ENCODE data around the gene DNTTIP2. TPM values are rescaled to one million over a fixed set of nuclear protein-coding genes. Genes with fewer than 3 reads are reported as not detected.
A peak's percentile ranks its signal among the peaks of the same experiment; 100 is the strongest.
"Not testable (repeated sequence)": the region's sequence is repeated elsewhere in the genome, so short reads cannot be mapped to it uniquely, and the experiment has no call there.

Gene DNTTIP2
- total and polyA plus RNA-seq, 2 donors (not counting 3 experiments of a cell fraction or from before 2014, with no cell fraction given) = 8.0 to 53.7 TPM

- Histone ChIP-seq H3K9me1 (replicated peaks; ENCODE audit: control insufficient read depth, extremely low read depth, insufficient read depth, low read length) (no peaks in the 10 kb centered on the region), H2AFZ (ENCODE audit: low read depth, low read length) (no peak overlapping the region), H3K27ac (ENCODE audit: insufficient read depth, low read depth, low read length) (no peak overlapping the region), H4K20me1 (replicated peaks; ENCODE audit: control insufficient read depth, extremely low read depth, insufficient read depth, low read length) (no peaks in the 10 kb centered on the region), H3K36me3 (ENCODE audit: control insufficient read depth in 2 of 2, extremely low read depth in 1 of 2, insufficient read depth in 2 of 2, low read length in 2 of 2) (peaks cover 2 to 3% of the 10 kb centered on the region in 2 experiments), H3K4me1 (ENCODE audit: control insufficient read depth, extremely low read depth, insufficient read depth, low read length) (peaks cover 6% of the 10 kb centered on the region), H3K9me3 (replicated peaks; ENCODE audit: control insufficient read depth, insufficient read depth, low read length) (no peaks in the 10 kb centered on the region), H3K4me2 (ENCODE audit: insufficient read depth, low read length) (peak overlapping the region; percentile 23), H3K27me3 (ENCODE audit: control insufficient read depth in 2 of 2, insufficient read depth in 2 of 2, low read length in 2 of 2) (peaks cover 0 to 1% of the 10 kb centered on the region in 2 experiments), H3K9ac (replicated peaks; ENCODE audit: extremely low read depth, insufficient read depth, low read length) (no peak overlapping the region), H3K79me2 (ENCODE audit: control insufficient read depth, insufficient read depth, low read length) (no peaks in the 10 kb centered on the region), H3K4me3 (replicated peaks in 1 of 3; ENCODE audit: insufficient read depth in 1 of 3, low read depth in 1 of 3, low read length in 3 of 3) (no peak overlapping the region)
- POLR2A ChIA-PET = no interaction called here
- FAIRE-seq = peak; percentile 68
- TF ChIP-seq MYC (IDR thresholded peaks at IDR 0.05; ENCODE audit: low read depth, low read length) (no peak), GATA2 (IDR thresholded peaks at IDR 0.05; ENCODE audit: insufficient read depth, insufficient read length, low read depth, low read length) (no peak), POLR2A (IDR thresholded peaks at IDR 0.05; ENCODE audit: low read depth, low read length) (no peak), EZH2 (IDR thresholded peaks at IDR 0.05; ENCODE audit: borderline replicate concordance, low read depth, low read length, severe bottlenecking) (no peak), CTCF (IDR thresholded peaks at IDR 0.05; ENCODE audit: extremely low read depth in 1 of 2, insufficient read depth in 1 of 2, low read depth in 1 of 2, low read length in 2 of 2) (no peak), POLR2AphosphoS5 (IDR thresholded peaks at IDR 0.05; ENCODE audit: insufficient read depth, low read depth, low read length) (no peak), JUN (IDR thresholded peaks at IDR 0.05; ENCODE audit: borderline replicate concordance, insufficient read depth, insufficient read length, low read depth) (no peak), FOS (IDR thresholded peaks at IDR 0.05; ENCODE audit: borderline replicate concordance, insufficient read depth, low read length) (no peak)
- TF ChIP-seq, protein P1, sequence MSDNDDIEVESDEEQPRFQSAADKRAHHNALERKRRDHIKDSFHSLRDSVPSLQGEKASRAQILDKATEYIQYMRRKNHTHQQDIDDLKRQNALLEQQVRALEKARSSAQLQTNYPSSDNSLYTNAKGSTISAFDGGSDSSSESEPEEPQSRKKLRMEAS (IDR thresholded peaks at IDR 0.05; ENCODE audit: insufficient read depth, insufficient read length) = no peak
- BruUV-seq (replicated peaks) = no TSS peak
- CTCF ChIA-PET = no interaction called here
- dilution Hi-C loops (cut with MboI; ENCODE audit: extremely low pct_ligation_motif_present, low sequenced_read_pairs) (no loop called here), intact Hi-C loops (cut with micrococcal nuclease) (no loop called here)
- DNase-seq (ENCODE audit: low read depth, low spot score) = no peak
Observed at GRCh38 chr1:93864175-93864574, 14.8 kb downstream of the DNTTIP2 start.

GRCh38 chr1:93857653-93858052 is 21.4 kb downstream of the DNTTIP2 start:
- POLR2A ChIA-PET; H3K9me3 ChIP-seq (replicated peaks; ENCODE audit: control insufficient read depth, insufficient read depth, low read length); H4K20me1 ChIP-seq (replicated peaks; ENCODE audit: control insufficient read depth, extremely low read depth, insufficient read depth, low read length); DNase-seq (ENCODE audit: low read depth, low spot score); dilution Hi-C loops (cut with MboI; ENCODE audit: extremely low pct_ligation_motif_present, low sequenced_read_pairs); H3K27me3 ChIP-seq (ENCODE audit: control insufficient read depth in 2 of 2, insufficient read depth in 2 of 2, low read length in 2 of 2); H3K79me2 ChIP-seq (ENCODE audit: control insufficient read depth, insufficient read depth, low read length); BruUV-seq (replicated peaks); H3K4me3 ChIP-seq (replicated peaks in 1 of 3; ENCODE audit: insufficient read depth in 1 of 3, low read depth in 1 of 3, low read length in 3 of 3); H3K9ac ChIP-seq (replicated peaks; ENCODE audit: extremely low read depth, insufficient read depth, low read length); H2AFZ ChIP-seq (ENCODE audit: low read depth, low read length); H3K4me1 ChIP-seq (ENCODE audit: control insufficient read depth, extremely low read depth, insufficient read depth, low read length); intact Hi-C loops (cut with micrococcal nuclease); CTCF ChIA-PET; H3K27ac ChIP-seq (ENCODE audit: insufficient read depth, low read depth, low read length); H3K9me1 ChIP-seq (replicated peaks; ENCODE audit: control insufficient read depth, extremely low read depth, insufficient read depth, low read length); H3K36me3 ChIP-seq (ENCODE audit: control insufficient read depth in 2 of 2, extremely low read depth in 1 of 2, insufficient read depth in 2 of 2, low read length in 2 of 2); H3K4me2 ChIP-seq (ENCODE audit: insufficient read depth, low read length); FAIRE-seq: not testable (repeated sequence)

GRCh38 chr1:93855983-93856382 is 23.0 kb downstream of the DNTTIP2 start:
- dilution Hi-C loops (cut with MboI; ENCODE audit: extremely low pct_ligation_motif_present, low sequenced_read_pairs); H3K36me3 ChIP-seq (ENCODE audit: control insufficient read depth in 2 of 2, extremely low read depth in 1 of 2, insufficient read depth in 2 of 2, low read length in 2 of 2); FAIRE-seq: not testable (repeated sequence)

More at GRCh38 chr1:93855983-93856382, 23.0 kb downstream of the DNTTIP2 start:
- DNase-seq (ENCODE audit: low read depth, low spot score); H3K4me3 ChIP-seq (replicated peaks in 1 of 3; ENCODE audit: insufficient read depth in 1 of 3, low read depth in 1 of 3, low read length in 3 of 3); H3K27me3 ChIP-seq (ENCODE audit: control insufficient read depth in 2 of 2, insufficient read depth in 2 of 2, low read length in 2 of 2); BruUV-seq (replicated peaks); H3K9me3 ChIP-seq (replicated peaks; ENCODE audit: control insufficient read depth, insufficient read depth, low read length); POLR2A ChIA-PET; H3K9ac ChIP-seq (replicated peaks; ENCODE audit: extremely low read depth, insufficient read depth, low read length); H2AFZ ChIP-seq (ENCODE audit: low read depth, low read length); H4K20me1 ChIP-seq (replicated peaks; ENCODE audit: control insufficient read depth, extremely low read depth, insufficient read depth, low read length); H3K4me2 ChIP-seq (ENCODE audit: insufficient read depth, low read length); H3K79me2 ChIP-seq (ENCODE audit: control insufficient read depth, insufficient read depth, low read length); H3K4me1 ChIP-seq (ENCODE audit: control insufficient read depth, extremely low read depth, insufficient read depth, low read length); H3K9me1 ChIP-seq (replicated peaks; ENCODE audit: control insufficient read depth, extremely low read depth, insufficient read depth, low read length); H3K27ac ChIP-seq (ENCODE audit: insufficient read depth, low read depth, low read length); CTCF ChIA-PET; intact Hi-C loops (cut with micrococcal nuclease): not testable (repeated sequence)
